Panc1 (cell line): ENCODE measurements around the gene SYNC. TPM values are rescaled to one million over a fixed set of nuclear protein-coding genes. Genes with fewer than 3 reads are reported as not detected.

Source experiments
- ATAC-seq: fragments of 200-7000 bp; cut with Tn5 transposase; 2 replicates; pipeline ENCODE4 v1.9.1; 2020; ENCODE audit warnings: mild to moderate bottlenecking, moderate library complexity
- BruUV-seq: library from RNA; stranded (reverse); fragments of 400-500 nt; replicated peaks from 2 replicates; lab custom pipeline; 2021; lab: Mats Ljungman, UMichigan
- CTCF ChIA-PET: fragments of 300-600 bp; sonication (Branson Sonifier 250); formaldehyde crosslinking; loops from one replicate; lab custom pipeline; 2022; ENCODE audit warnings: antibody characterized with exemption; lab: Charles Lee
- POLR2A ChIA-PET: fragments of 300-600 bp; sonication (Branson Sonifier 250); formaldehyde crosslinking; loops from one replicate; lab custom pipeline; 2022; ENCODE audit warnings: antibody characterized with exemption; lab: Charles Lee
- DNase-seq: peaks from one replicate; pipeline ENCODE4 v3.0.0-alpha.2; 2010; ENCODE audit warnings: low read depth, low spot score
- H3K27ac ChIP-seq: 2 replicates; pipeline ENCODE4 v1.5.1; 2011; ENCODE audit warnings: mild to moderate bottlenecking, low read length, inconsistent platforms
- H3K27me3 ChIP-seq: fragments of 200-500 bp; sonication (Bioruptor generic); 2 replicates; pipeline ENCODE4 v1.6.0; 2014; ENCODE audit warnings: low read length, inconsistent platforms; ENCODE audit not compliant: control insufficient read depth, insufficient read depth
- H3K36me3 ChIP-seq: fragments of 200-500 bp; sonication (Bioruptor generic); 2 replicates; pipeline ENCODE4 v1.5.1; 2014; ENCODE audit warnings: inconsistent platforms, mild to moderate bottlenecking, low read length, moderate library complexity; ENCODE audit not compliant: control insufficient read depth, insufficient read depth
- H3K4me1 ChIP-seq: 2 replicates; pipeline ENCODE4 v1.5.1; 2011; ENCODE audit warnings: inconsistent platforms, mild to moderate bottlenecking, low read length, moderate library complexity; ENCODE audit not compliant: control insufficient read depth, insufficient read depth
- H3K4me3 ChIP-seq, 2 experiments: 2 replicates each; pipeline ENCODE4 v1.5.1; 2011 to 2012; ENCODE audit warnings: low read depth in 2 of 2, low read length in 2 of 2, mild to moderate bottlenecking in 2 of 2, inconsistent platforms in 1 of 2, moderate library complexity in 1 of 2
- H3K9me3 ChIP-seq: fragments of 200-500 bp; sonication (Bioruptor generic); 2 replicates; pipeline ENCODE4 v1.5.1; 2014; ENCODE audit warnings: low read depth, mild to moderate bottlenecking, inconsistent platforms, low read length, moderate library complexity; ENCODE audit not compliant: control insufficient read depth, insufficient read depth
- CTCF ChIP-seq: fragments of 450-650 bp; IDR thresholded peaks from 2 replicates; pipeline ENCODE4 v1.5.1; 2017; ENCODE audit warnings: mild to moderate bottlenecking
- POLR2AphosphoS5 ChIP-seq: IDR thresholded peaks from 2 replicates; pipeline ENCODE4 v1.6.1; 2012; ENCODE audit warnings: mild to moderate bottlenecking, low read depth, low read length, moderate library complexity
- REST ChIP-seq, 2 experiments: IDR thresholded peaks; 2 replicates each; pipeline ENCODE4 v1.6.1; 2011 to 2012; ENCODE audit warnings: low read depth in 2 of 2, control low read depth in 1 of 2, low read length in 1 of 2, mild to moderate bottlenecking in 1 of 2, moderate library complexity in 1 of 2; ENCODE audit not compliant: insufficient read depth in 1 of 2
- SIN3A ChIP-seq: IDR thresholded peaks from 2 replicates; pipeline ENCODE4 v1.6.1; 2012; ENCODE audit warnings: low read depth, mild to moderate bottlenecking, low read length, moderate library complexity, borderline replicate concordance; ENCODE audit not compliant: insufficient read depth
- TCF7L2 ChIP-seq: IDR thresholded peaks from 2 replicates; pipeline ENCODE4 v1.6.1; 2011; ENCODE audit warnings: mild to moderate bottlenecking, low read depth, low read length, inconsistent platforms
- in situ Hi-C: cut with HindIII; loops from 2 replicates; pipeline ENCODE4 v1.10.0; 2016; ENCODE audit warnings: low sequenced_read_pairs, low pct_unique_long_range_greater_than_20kb
- intact Hi-C: fragments of 100-400 bp; cut with micrococcal nuclease; formaldehyde crosslinking; loops from one replicate; pipeline ENCODE4 v1.10.0; 2022; ENCODE audit not compliant: unreplicated experiment
- total RNA-seq: library from RNA; stranded (reverse); gene quantifications from one replicate; pipeline ENCODE4 v1.2.1, GENCODE V29; 2021; ENCODE audit not compliant: unreplicated experiment

Gene SYNC
- total RNA-seq, 1 experiment from 2014 or later: 1.3 TPM

- ChIA-PET POLR2A (interaction anchor here (0.6 kb wide), 2 partner anchors 25 to 330 kb away, joined by 4 read pairs; no protein-coding TSS in a partner anchor), CTCF (interaction anchor here (1.1 kb wide), 1 partner anchor 131 kb away, joined by 4 read pairs; no protein-coding TSS in a partner anchor)
- no peaks in the 10 kb centered on the region for H3K27me3 ChIP-seq
- no TSS peak for BruUV-seq
- intact Hi-C loops: no loop called here
- H3K4me3 ChIP-seq: peak overlapping the region; percentile 93 to 96
- ATAC-seq: peak; percentile 21
- peaks cover 27% of the 10 kb centered on the region for H3K36me3 ChIP-seq
- DNase-seq: peak; percentile 4
- peak overlapping the region; percentile 97 for H3K27ac ChIP-seq
- no peak for TF ChIP-seq TCF7L2
- peak; percentile 28; the same call in 1 of the 2 replicates for TF ChIP-seq SIN3A
- H3K4me1 ChIP-seq: peaks cover 10% of the 10 kb centered on the region; the same call in 1 of the 2 replicates
- H3K9me3 ChIP-seq: no peaks in the 10 kb centered on the region
- in situ Hi-C loops: no loop called here
Measured at GRCh38 chr1:32651461-32652073, 51.0 kb downstream of the SYNC start.

- no TSS peak for BruUV-seq
- in situ Hi-C loops: no loop called here
- POLR2A ChIA-PET: interaction anchor here (0.6 kb wide), 3 partner anchors 22 to 330 kb away, joined by 4 to 5 read pairs (median 4); no protein-coding TSS in a partner anchor
Measured at GRCh38 chr1:32650752-32651460, 51.7 kb downstream of the SYNC start, which contains the start of gene RBBP4. RBBP4 (plus strand) TSS chr1:32651208; CDS start chr1:32651307, 99 bp downstream.

More at GRCh38 chr1:32650752-32651460, 51.7 kb downstream of the SYNC start, which contains the start of gene RBBP4:
- peak; percentile 83 for DNase-seq
- H3K4me3 ChIP-seq: peak within 1 kb of the TSS; percentile 93 to 100
- H3K27ac ChIP-seq: peak within 1 kb of the TSS; percentile 99
- peaks cover 10% of the 10 kb centered on the region; the same call in 1 of the 2 replicates for H3K4me1 ChIP-seq
- peak; percentile 96 for ATAC-seq
- peaks cover 26% of the 10 kb centered on the region for H3K36me3 ChIP-seq
- intact Hi-C loops: no loop called here
- CTCF ChIA-PET: interaction anchor here (1.1 kb wide), 1 partner anchor 131 kb away, joined by 4 read pairs; no protein-coding TSS in a partner anchor
- no peaks in the 10 kb centered on the region for H3K27me3 ChIP-seq
- TF ChIP-seq TCF7L2 (no peak), REST (IDR thresholded peaks at IDR 0.05; ENCODE audit: insufficient read depth in 1 of 2, low read depth in 2 of 2, low read length in 1 of 2) (no peak), SIN3A (peak; percentile 82; the same call in 1 of the 2 replicates), POLR2AphosphoS5 (peak; percentile 79), CTCF (no peak)
- no peaks in the 10 kb centered on the region for H3K9me3 ChIP-seq
